HG03196 (cell line): ENCODE results near the gene PSMD4.

Source experiments
- ATAC-seq: cut with Tn5 transposase; IDR thresholded peaks from one replicate; pipeline ENCODE4 v1.9.1; 2021; ENCODE audit not compliant: unreplicated experiment

PSMD4 gene

GRCh38 chr1:151293093-151293492 is 38.6 kb downstream of the PSMD4 start:
- no peak for ATAC-seq

- ATAC-seq = no peak
These were observed 40.4 kb downstream of the PSMD4 start for GRCh38 chr1:151294742-151295462.

- no peak for ATAC-seq
These were observed 55.3 kb downstream of the PSMD4 start for GRCh38 chr1:151309811-151310323.

GRCh38 chr1:151311011-151311410 is 56.5 kb downstream of the PSMD4 start:
- no peak for ATAC-seq

GRCh38 chr1:151311589-151312331 is 57.2 kb downstream of the PSMD4 start:
- ATAC-seq = no peak

- no peak for ATAC-seq
These were observed 57.9 kb downstream of the PSMD4 start for GRCh38 chr1:151312411-151312810.

- no peak for ATAC-seq
These were observed 58.3 kb downstream of the PSMD4 start for GRCh38 chr1:151312826-151313225.

GRCh38 chr1:151313501-151313900 is 59.0 kb downstream of the PSMD4 start:
- no peak for ATAC-seq

GRCh38 chr1:151314137-151314875 is 59.8 kb downstream of the PSMD4 start:
- no peak for ATAC-seq

- no peak for ATAC-seq
These were observed 61.2 kb downstream of the PSMD4 start for GRCh38 chr1:151315565-151316235.
